ENCODE measurements around the gene SARS1. TPM values are rescaled to one million over a fixed set of nuclear protein-coding genes. Genes with fewer than 3 reads are reported as not detected.
"Not testable (repeated sequence)": the region's sequence is repeated elsewhere in the genome, so short reads cannot be mapped to it uniquely, and the experiment has no call there.

The SARS1 gene
- total RNA-seq, 1 donor from 2014 or later: 118 TPM

- TF ChIP-seq, protein P1, sequence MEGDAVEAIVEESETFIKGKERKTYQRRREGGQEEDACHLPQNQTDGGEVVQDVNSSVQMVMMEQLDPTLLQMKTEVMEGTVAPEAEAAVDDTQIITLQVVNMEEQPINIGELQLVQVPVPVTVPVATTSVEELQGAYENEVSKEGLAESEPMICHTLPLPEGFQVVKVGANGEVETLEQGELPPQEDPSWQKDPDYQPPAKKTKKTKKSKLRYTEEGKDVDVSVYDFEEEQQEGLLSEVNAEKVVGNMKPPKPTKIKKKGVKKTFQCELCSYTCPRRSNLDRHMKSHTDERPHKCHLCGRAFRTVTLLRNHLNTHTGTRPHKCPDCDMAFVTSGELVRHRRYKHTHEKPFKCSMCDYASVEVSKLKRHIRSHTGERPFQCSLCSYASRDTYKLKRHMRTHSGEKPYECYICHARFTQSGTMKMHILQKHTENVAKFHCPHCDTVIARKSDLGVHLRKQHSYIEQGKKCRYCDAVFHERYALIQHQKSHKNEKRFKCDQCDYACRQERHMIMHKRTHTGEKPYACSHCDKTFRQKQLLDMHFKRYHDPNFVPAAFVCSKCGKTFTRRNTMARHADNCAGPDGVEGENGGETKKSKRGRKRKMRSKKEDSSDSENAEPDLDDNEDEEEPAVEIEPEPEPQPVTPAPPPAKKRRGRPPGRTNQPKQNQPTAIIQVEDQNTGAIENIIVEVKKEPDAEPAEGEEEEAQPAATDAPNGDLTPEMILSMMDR (IDR thresholded peaks at IDR 0.05): no peak
- no peak for TF ChIP-seq EZH2phosphoT487 (IDR thresholded peaks at IDR 0.05)
- TF ChIP-seq EZH2 (IDR thresholded peaks at IDR 0.05): no peak
- Histone ChIP-seq H3K9ac (no peak overlapping the region), H3K27me3 (no peaks in the 10 kb centered on the region), H3K79me2 (ENCODE audit: low read depth) (no peaks in the 10 kb centered on the region), H3F3A (ENCODE audit: low read depth) (peaks cover 8% of the 10 kb centered on the region), H3K9me3 (ENCODE audit: low read depth) (no peaks in the 10 kb centered on the region), H3K4me3 (no peak overlapping the region), H3K36me3 (no peaks in the 10 kb centered on the region), H3K4me2 (peak overlapping the region; percentile 8), H3K27ac (no peak overlapping the region), H4K20me1 (ENCODE audit: low read depth) (no peaks in the 10 kb centered on the region), H2AFZ (replicated peaks) (peak overlapping the region; percentile 26), H3K4me1 (peaks cover 20% of the 10 kb centered on the region)
- peak; percentile 41 for DNase-seq (ENCODE audit: low spot score)
- Mint-ChIP-seq H3K27me3 (ENCODE audit: insufficient read depth, low read depth) (no peaks in the 10 kb centered on the region), H3K9me3 (no peaks in the 10 kb centered on the region), H3K36me3 (no peaks in the 10 kb centered on the region), H3K4me1 (peaks cover 21% of the 10 kb centered on the region), H3K4me3 (no peak overlapping the region), H3K27ac (peak overlapping the region; percentile 31)
Observed at GRCh38 chr1:109167001-109167506, 46.7 kb upstream of the SARS1 start.

DNA sequence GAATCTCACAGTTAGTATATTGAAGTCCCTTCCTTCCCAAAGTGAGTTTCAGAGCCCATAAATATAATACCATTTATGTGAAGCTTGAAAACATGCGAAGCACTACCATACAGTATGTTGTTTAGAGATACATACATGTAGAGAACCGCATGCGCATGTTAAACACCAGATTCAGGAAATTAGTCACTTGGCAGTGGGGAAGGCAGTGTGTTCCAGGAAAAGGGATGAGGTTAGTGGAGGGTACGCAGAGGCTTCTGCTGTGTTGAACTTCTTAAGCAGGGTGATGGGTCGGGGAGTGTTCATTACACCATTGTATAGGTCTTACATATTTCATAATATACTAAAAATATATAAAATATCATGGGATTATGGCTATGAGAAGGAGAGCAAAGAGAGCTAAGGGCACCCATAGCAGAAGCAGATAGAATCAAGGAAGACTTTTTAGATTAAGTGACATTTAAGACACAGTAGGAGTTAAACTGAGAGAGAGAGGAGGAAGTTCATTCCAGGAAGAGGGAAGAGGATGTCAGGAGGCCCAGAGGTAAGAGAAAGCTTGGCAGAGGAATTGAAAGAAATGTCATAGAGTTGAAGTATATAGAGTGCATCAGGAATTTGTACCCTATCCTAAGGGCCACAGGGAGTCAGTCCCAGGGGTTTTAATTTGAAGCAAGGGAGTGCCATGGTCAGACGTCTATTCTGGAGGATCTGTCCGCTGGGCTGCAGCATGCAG lies 43.5 kb upstream of the SARS1 start:
- Histone ChIP-seq H3F3A (ENCODE audit: low read depth) (peaks cover 8% of the 10 kb centered on the region), H3K36me3 (no peaks in the 10 kb centered on the region), H2AFZ (replicated peaks) (no peak overlapping the region)

GRCh38 chr1:109171646-109172045 lies 42.1 kb upstream of the SARS1 start:
- H3K36me3 Mint-ChIP-seq: no peaks in the 10 kb centered on the region
- H3F3A ChIP-seq (ENCODE audit: low read depth): peaks cover 14% of the 10 kb centered on the region
- H3K4me2 ChIP-seq: no peak overlapping the region
- DNase-seq (ENCODE audit: low spot score): no peak
- no peaks in the 10 kb centered on the region for H3K9me3 ChIP-seq (ENCODE audit: low read depth)
- peaks cover 4% of the 10 kb centered on the region for H3K9me3 Mint-ChIP-seq
- H3K4me3 ChIP-seq: no peak overlapping the region
- H3K4me1 ChIP-seq: peaks cover 24% of the 10 kb centered on the region
- H3K9ac ChIP-seq: no peak overlapping the region
- no peak overlapping the region for H2AFZ ChIP-seq (replicated peaks)
- H3K27ac Mint-ChIP-seq: peak overlapping the region; percentile 64
- no peaks in the 10 kb centered on the region for H3K36me3 ChIP-seq
- no peaks in the 10 kb centered on the region for H4K20me1 ChIP-seq (ENCODE audit: low read depth)
- no peak overlapping the region for H3K27ac ChIP-seq
- TF ChIP-seq EZH2phosphoT487 (IDR thresholded peaks at IDR 0.05) (no peak), EZH2 (IDR thresholded peaks at IDR 0.05) (no peak)
- TF ChIP-seq, protein P1 (IDR thresholded peaks at IDR 0.05): no peak
- H3K79me2 ChIP-seq (ENCODE audit: low read depth): no peaks in the 10 kb centered on the region
- H3K27me3 Mint-ChIP-seq (ENCODE audit: insufficient read depth, low read depth): no peaks in the 10 kb centered on the region
- peaks cover 21% of the 10 kb centered on the region for H3K4me1 Mint-ChIP-seq
- no peak overlapping the region for H3K4me3 Mint-ChIP-seq
- H3K27me3 ChIP-seq: no peaks in the 10 kb centered on the region

More for the DNA sequence above, 43.5 kb upstream of the SARS1 start:
- TF ChIP-seq, protein P1 (IDR thresholded peaks at IDR 0.05): no peak
- TF ChIP-seq EZH2phosphoT487 (IDR thresholded peaks at IDR 0.05) (no peak), EZH2 (IDR thresholded peaks at IDR 0.05) (no peak)
- no peaks in the 10 kb centered on the region for H4K20me1 ChIP-seq (ENCODE audit: low read depth)
- no peaks in the 10 kb centered on the region for H3K79me2 ChIP-seq (ENCODE audit: low read depth)
- Mint-ChIP-seq H3K36me3 (no peaks in the 10 kb centered on the region), H3K4me1 (peaks cover 19% of the 10 kb centered on the region), H3K9me3 (no peaks in the 10 kb centered on the region), H3K27me3 (ENCODE audit: insufficient read depth, low read depth) (no peaks in the 10 kb centered on the region), H3K27ac (no peak overlapping the region), H3K4me3 (no peak overlapping the region)
- H3K9me3 ChIP-seq (ENCODE audit: low read depth): no peaks in the 10 kb centered on the region
- no peak overlapping the region for H3K4me3 ChIP-seq
- H3K9ac ChIP-seq: no peak overlapping the region
- peaks cover 20% of the 10 kb centered on the region for H3K4me1 ChIP-seq
- H3K27ac ChIP-seq: no peak overlapping the region
- no peak for DNase-seq (ENCODE audit: low spot score)
- H3K4me2 ChIP-seq: no peak overlapping the region
- no peaks in the 10 kb centered on the region for H3K27me3 ChIP-seq

- H3K27me3 ChIP-seq; DNase-seq (ENCODE audit: low spot score); H3K79me2 ChIP-seq (ENCODE audit: low read depth); H3K4me3 Mint-ChIP-seq; H3K4me1 Mint-ChIP-seq; H3K36me3 ChIP-seq; H3K27ac ChIP-seq; H3K9me3 Mint-ChIP-seq; H4K20me1 ChIP-seq (ENCODE audit: low read depth); H3K4me3 ChIP-seq; H3F3A ChIP-seq (ENCODE audit: low read depth); H3K36me3 Mint-ChIP-seq; H3K4me1 ChIP-seq; H3K9ac ChIP-seq; H3K4me2 ChIP-seq; H3K27me3 Mint-ChIP-seq (ENCODE audit: insufficient read depth, low read depth); H3K27ac Mint-ChIP-seq; H3K9me3 ChIP-seq (ENCODE audit: low read depth): not testable (repeated sequence)
- H2AFZ ChIP-seq (replicated peaks): peak overlapping the region; percentile 57
Observed at GRCh38 chr1:109176349-109176748, 37.4 kb upstream of the SARS1 start.

- not testable (repeated sequence) for DNase-seq (ENCODE audit: low spot score); H3K79me2 ChIP-seq (ENCODE audit: low read depth); H3K9ac ChIP-seq; H3K27ac Mint-ChIP-seq; H3K9me3 Mint-ChIP-seq; H3K27ac ChIP-seq; H3K27me3 ChIP-seq; H3K36me3 Mint-ChIP-seq; H3K9me3 ChIP-seq (ENCODE audit: low read depth); H3K36me3 ChIP-seq; H3K27me3 Mint-ChIP-seq (ENCODE audit: insufficient read depth, low read depth); H2AFZ ChIP-seq (replicated peaks); H3K4me3 ChIP-seq; H4K20me1 ChIP-seq (ENCODE audit: low read depth); H3K4me3 Mint-ChIP-seq; H3K4me2 ChIP-seq
- H3K4me1 ChIP-seq: peaks cover 14% of the 10 kb centered on the region
- peaks cover 11% of the 10 kb centered on the region for H3F3A ChIP-seq (ENCODE audit: low read depth)
- H3K4me1 Mint-ChIP-seq: peaks cover 11% of the 10 kb centered on the region
Observed at GRCh38 chr1:109180715-109181084, 33.0 kb upstream of the SARS1 start.

Measured in neural progenitor cell (in vitro differentiated cells).